ENCODE results near the gene TIGD6. TPM values are rescaled to one million over a fixed set of nuclear protein-coding genes. Genes with fewer than 3 reads are reported as not detected.

Gene TIGD6
- polyA plus RNA-seq, 1 experiment = 6.5 TPM

DNA sequence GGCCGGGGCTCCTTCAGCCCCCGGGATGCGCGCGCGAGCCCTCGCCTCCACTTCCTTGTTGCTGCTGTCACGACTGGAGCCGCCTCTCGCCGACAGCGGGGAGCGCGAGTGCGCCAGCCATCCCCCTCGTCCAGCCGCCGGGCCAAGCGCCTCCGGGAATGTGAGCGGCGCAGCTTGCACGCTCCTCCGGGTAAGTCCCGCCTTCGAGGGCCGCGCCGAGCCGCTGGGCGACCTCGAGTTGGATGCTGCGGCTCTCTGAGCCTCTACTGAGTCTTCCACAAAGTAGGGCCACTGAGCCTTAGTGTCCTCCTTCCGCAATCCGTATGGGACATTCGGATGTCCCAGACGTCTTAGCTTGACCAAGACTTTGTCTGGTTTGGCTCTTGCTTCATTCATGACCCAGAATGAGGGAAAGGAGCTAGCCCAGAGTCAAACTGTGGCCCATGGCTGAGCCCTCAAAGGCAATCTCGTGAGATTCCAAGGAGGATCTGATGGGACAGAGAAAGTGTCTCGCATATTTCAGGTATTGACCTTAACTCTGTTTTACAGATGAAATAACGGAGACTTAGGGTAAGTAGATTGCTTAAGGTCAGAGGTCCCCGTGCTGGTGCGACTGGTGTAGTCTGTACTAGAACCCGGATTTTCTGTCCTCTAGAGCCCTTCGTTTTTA lies 671 bp upstream of the TIGD6 start:
- Histone ChIP-seq H3K27ac (ENCODE audit: low read depth, low read length) (peak overlapping the region; percentile 94), H3K27me3 (ENCODE audit: control insufficient read depth, insufficient read depth, low read length) (no peaks in the 10 kb centered on the region), H3K9me3 (ENCODE audit: control insufficient read depth, insufficient read depth, low read length) (no peaks in the 10 kb centered on the region; the same call in 1 of the 2 replicates), H3K4me3 (ENCODE audit: low read depth, low read length) (peak overlapping the region; percentile 89)
- POLR2A ChIA-PET = interaction anchor here (1.1 to 1.5 kb wide), 6 partner anchors 10 to 308 kb away, joined by 3 to 5 read pairs (median 4); no protein-coding TSS in a partner anchor
- DNase-seq (ENCODE audit: low read depth, low spot score) = no peak
- CTCF ChIA-PET = interaction anchor here (1.0 to 2.5 kb wide), 3 partner anchors 10 to 167 kb away, joined by 3 to 21 read pairs (median 5); no protein-coding TSS in a partner anchor
- TF ChIP-seq, protein P1, sequence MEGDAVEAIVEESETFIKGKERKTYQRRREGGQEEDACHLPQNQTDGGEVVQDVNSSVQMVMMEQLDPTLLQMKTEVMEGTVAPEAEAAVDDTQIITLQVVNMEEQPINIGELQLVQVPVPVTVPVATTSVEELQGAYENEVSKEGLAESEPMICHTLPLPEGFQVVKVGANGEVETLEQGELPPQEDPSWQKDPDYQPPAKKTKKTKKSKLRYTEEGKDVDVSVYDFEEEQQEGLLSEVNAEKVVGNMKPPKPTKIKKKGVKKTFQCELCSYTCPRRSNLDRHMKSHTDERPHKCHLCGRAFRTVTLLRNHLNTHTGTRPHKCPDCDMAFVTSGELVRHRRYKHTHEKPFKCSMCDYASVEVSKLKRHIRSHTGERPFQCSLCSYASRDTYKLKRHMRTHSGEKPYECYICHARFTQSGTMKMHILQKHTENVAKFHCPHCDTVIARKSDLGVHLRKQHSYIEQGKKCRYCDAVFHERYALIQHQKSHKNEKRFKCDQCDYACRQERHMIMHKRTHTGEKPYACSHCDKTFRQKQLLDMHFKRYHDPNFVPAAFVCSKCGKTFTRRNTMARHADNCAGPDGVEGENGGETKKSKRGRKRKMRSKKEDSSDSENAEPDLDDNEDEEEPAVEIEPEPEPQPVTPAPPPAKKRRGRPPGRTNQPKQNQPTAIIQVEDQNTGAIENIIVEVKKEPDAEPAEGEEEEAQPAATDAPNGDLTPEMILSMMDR (IDR thresholded peaks at IDR 0.05; ENCODE audit: low read depth, low read length) = no peak

DNA sequence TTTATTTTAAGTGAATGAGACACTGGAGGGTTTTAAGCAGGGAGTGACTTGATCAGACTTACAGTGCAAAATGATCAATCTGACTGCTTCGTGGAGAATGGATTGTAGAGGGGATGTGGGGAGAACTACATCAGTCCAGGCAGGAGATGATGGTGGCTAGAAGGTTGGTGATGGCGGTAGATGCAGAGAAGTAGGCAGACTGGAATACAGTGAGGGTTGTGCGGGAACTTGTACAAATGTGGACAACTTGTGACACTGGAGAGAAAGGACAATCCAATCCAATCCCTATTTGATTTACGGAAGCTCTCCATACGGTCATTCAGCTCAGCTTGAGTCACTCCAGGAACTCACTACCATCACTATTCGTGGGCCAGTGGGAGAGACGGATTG lies 593 bp downstream of the TIGD6 start:
- no peak for DNase-seq (ENCODE audit: low read depth, low spot score)
- POLR2A ChIA-PET = interaction anchor here (0.6 to 1.5 kb wide), 11 partner anchors 9 to 440 kb away, joined by 3 to 7 read pairs (median 4); partner anchors contain the start of gene SLC26A2
- Histone ChIP-seq H3K27me3 (ENCODE audit: control insufficient read depth, insufficient read depth, low read length) (no peaks in the 10 kb centered on the region), H3K4me3 (ENCODE audit: low read depth, low read length) (peak overlapping the region; percentile 89), H3K9me3 (ENCODE audit: control insufficient read depth, insufficient read depth, low read length) (no peaks in the 10 kb centered on the region; the same call in 1 of the 2 replicates), H3K27ac (ENCODE audit: low read depth, low read length) (peak overlapping the region; percentile 94)
- CTCF ChIA-PET = interaction anchor here (1.2 to 2.5 kb wide), 5 partner anchors 9 to 166 kb away, joined by 3 to 21 read pairs (median 5); no protein-coding TSS in a partner anchor
- TF ChIP-seq, protein P1 (IDR thresholded peaks at IDR 0.05; ENCODE audit: low read depth, low read length) = no peak

DNA sequence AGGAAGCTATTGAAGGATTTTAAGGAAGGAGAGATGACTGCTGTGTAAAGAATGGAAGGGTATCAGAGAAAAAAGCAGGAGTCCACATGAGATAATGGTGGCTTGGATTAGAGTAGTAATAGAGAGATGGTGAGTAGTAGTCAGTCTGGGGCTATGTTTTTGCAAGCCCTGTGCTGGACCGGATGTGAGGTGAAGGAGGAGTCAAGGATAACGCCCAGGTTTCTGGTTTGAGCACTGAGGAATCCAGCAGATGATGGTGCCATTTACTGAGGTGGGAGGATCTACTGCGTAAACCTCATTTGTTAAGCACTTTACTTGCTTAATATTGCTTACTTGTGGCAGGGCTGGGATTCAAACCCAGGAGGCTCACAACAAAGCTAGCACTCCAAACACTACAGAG lies 1.1 kb downstream of the TIGD6 start:
- Histone ChIP-seq H3K27me3 (ENCODE audit: control insufficient read depth, insufficient read depth, low read length) (no peaks in the 10 kb centered on the region), H3K27ac (ENCODE audit: low read depth, low read length) (no peak overlapping the region), H3K9me3 (ENCODE audit: control insufficient read depth, insufficient read depth, low read length) (no peaks in the 10 kb centered on the region; the same call in 1 of the 2 replicates), H3K4me3 (ENCODE audit: low read depth, low read length) (peak overlapping the region; percentile 89)
- DNase-seq (ENCODE audit: low read depth, low spot score) = no peak
- TF ChIP-seq, protein P1 (IDR thresholded peaks at IDR 0.05; ENCODE audit: low read depth, low read length) = no peak
- POLR2A ChIA-PET = interaction anchor here (1.2 to 1.5 kb wide), 2 partner anchors 9 to 39 kb away, joined by 5 to 7 read pairs; partner anchors contain the start of gene SLC26A2
- CTCF ChIA-PET = interaction anchor here (1.3 to 2.5 kb wide), 4 partner anchors 8 to 165 kb away, joined by 3 to 21 read pairs (median 6); no protein-coding TSS in a partner anchor

DNA sequence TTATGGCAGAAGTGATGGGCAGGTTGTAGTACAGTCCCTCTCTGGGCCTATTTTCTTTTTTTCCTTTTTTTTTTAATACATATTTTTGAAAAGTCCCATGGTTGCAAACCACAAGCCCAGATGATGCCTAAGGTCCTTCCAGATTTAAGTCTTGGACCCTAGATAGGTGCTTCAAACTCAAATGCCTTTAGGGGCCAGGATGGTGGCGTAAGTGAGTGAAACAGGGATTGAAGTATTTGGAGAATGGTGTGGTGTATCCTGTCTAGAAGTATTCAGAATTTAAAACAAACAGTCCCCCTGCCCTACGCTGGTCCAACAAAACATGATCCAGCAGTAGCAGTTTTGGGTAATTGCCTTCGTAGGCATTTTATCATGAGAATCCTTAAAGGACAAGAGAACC lies 2.2 kb downstream of the TIGD6 start:
- H3K27me3 ChIP-seq (ENCODE audit: control insufficient read depth, insufficient read depth, low read length) = no peaks in the 10 kb centered on the region
- no peaks in the 10 kb centered on the region; the same call in 1 of the 2 replicates for H3K9me3 ChIP-seq (ENCODE audit: control insufficient read depth, insufficient read depth, low read length)
- H3K27ac ChIP-seq (ENCODE audit: low read depth, low read length) = no peak overlapping the region
- no peak overlapping the region for H3K4me3 ChIP-seq (ENCODE audit: low read depth, low read length)
- TF ChIP-seq, protein P1 (IDR thresholded peaks at IDR 0.05; ENCODE audit: low read depth, low read length) = no peak
- ChIA-PET CTCF (interaction anchor here (1.6 to 2.5 kb wide), 3 partner anchors 7 to 164 kb away, joined by 3 to 21 read pairs (median 8); no protein-coding TSS in a partner anchor), POLR2A (no interaction called here)
- DNase-seq (ENCODE audit: low read depth, low spot score) = no peak
